ENCODE measurements around the gene RUNX2.
"Not testable (repeated sequence)": the region's sequence is repeated elsewhere in the genome, so short reads cannot be mapped to it uniquely, and the experiment has no call there.

RUNX2 gene

DNA sequence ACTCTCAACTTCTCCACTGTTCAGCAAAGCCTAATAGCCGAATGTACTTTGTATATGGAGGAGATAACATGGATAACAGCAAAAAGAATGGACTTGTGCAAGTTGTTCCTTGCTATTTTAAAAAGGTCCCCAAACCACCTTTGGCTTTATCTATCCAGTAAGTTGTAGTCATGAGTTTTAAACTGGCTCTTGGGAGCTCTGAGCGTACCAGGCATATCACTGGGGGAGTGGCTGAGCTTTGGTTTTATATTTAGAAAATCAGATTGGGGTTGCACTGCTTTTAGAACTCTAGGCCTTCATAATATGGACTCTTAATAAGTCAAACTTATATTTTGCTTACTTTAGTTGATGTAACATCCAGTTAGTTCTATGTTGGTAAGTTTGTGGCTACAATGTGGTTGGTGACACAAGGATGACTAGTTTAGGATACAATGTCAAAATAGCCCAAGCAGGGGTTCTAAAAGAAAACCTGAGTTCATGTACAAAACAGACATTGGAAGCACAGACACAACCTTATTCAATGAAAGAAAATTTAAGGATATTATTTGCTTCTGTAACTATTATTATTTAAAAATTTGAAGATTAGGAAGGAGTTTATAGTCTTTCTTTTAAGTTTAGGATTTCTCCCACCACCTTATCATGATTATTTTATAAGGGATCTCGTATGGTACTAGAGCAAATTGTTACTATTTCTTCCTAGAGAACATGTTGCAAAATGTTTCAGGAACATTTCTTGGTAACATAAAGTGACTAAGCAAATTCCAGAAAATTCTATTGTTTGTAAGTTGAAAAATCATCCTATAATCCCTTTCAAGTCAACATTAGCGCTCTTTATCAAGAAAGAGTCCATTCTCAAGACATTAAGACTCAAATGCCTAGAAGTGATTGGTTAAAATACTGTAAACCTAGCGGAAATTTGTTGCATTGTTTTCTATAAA lies 215.4 kb downstream of the RUNX2 start:
- in situ Hi-C loops (cut with MboI; ENCODE audit: low sequenced_read_pairs) = no loop called here

DNA sequence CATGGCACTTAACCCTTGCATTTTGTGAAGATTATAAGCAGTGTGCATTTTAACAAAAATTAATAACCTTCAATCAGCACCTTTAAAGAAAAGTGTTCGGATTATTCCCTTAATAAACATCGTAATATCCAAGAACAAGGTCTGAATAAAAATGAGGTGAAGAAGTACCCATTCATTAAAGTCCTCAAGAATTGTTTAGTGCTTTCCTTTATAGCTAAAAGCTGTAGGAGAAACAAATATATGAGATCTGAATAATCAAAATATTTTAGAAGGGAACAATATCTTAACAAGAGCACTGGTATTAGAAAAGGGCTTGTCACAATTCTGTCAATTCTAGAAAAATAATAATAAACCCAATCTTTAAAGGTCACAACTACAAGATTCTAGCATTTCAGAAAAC lies 217.3 kb downstream of the RUNX2 start:
- in situ Hi-C loops (cut with MboI; ENCODE audit: low sequenced_read_pairs) = no loop called here

DNA sequence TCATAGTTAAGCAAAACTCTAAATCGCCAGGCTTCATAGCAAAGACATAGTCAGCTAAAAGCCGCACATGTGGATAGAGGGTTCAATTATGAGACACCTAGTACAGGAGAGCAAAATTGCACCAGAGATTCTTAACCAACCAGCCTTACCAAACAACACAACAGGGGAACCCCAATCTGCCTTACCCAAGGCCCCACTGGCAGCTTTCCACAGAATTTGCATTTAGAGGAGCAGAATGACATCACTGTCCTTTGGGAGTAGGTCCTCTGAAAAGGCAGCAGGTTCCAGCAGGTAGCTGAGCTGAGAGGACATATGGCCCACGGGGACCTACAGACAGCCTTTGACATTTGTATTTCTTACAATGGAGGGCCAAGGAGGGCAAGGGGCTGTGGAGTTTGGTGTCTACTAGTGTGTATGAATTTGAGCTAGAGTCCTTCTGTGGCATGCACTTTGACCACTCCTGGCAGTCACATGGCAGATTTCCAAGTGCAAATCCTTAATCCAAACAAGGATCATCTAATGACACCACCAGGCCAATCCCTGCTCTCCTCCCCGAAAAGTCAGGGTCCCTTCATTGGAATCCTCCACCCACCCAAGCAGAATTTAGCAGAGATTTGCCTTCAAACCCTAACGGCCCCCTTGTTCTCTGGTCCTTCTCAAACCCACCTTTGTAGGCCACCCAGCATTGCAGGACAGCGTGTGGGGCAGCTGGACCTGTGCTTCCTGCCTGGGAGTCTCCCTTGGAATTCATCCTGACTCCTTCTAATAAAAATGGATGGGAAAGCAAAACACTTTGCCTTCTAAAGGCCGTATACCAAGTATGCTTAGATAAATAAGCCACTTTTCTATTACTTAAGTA lies 220.8 kb downstream of the RUNX2 start:
- in situ Hi-C loops (cut with MboI; ENCODE audit: low sequenced_read_pairs) = no loop called here

DNA sequence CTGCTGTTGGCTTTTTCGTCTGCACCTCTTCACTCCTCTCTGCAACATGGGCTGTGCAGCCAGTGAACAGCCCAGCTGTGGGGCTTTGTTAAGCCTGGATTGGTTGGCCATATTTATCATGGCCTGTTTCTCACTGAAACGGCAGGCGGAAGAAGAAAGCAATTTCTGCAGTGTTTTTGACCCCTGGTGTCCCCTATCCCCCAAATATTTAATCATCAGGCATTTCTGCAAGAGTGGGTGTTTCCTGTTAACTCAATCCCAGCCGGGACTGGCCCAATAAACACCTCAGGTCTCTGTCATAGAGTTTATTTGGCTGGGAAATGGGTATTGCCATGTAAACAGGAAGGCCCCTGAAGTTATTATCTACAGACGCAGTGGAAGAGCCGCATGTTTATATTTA lies 224.4 kb downstream of the RUNX2 start:
- in situ Hi-C loops (cut with MboI; ENCODE audit: low sequenced_read_pairs) = no loop called here

DNA sequence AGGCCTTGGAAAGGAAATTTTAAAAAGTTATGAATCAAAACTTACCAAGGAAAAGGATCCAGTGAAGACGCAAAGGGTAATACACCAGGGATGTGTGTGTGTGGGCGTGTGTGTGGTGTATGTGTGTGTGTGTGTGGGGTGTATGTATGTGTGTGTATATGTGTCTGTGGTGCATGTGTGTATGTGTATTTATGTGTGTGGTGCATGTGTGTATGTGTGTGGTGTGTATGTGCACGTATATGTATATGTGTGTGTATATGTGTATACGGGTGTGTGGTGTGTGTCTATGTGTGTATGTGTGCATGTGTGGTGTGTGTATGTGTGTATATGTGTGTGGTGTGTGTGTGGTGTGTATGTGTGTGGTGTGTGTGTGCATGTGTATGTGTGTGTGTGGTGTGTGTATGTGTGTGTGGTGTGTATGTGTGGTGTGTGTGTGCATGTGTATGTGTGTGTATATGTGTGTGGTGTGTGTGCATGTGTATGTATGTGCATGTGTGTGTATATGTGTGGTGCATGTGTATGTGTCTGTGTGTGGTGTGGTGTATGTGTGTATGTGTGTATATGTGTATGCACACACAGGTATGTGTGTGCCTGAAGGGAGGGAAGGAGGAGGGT lies 225.7 kb downstream of the RUNX2 start:
- in situ Hi-C loops (cut with MboI; ENCODE audit: low sequenced_read_pairs) = no loop called here

DNA sequence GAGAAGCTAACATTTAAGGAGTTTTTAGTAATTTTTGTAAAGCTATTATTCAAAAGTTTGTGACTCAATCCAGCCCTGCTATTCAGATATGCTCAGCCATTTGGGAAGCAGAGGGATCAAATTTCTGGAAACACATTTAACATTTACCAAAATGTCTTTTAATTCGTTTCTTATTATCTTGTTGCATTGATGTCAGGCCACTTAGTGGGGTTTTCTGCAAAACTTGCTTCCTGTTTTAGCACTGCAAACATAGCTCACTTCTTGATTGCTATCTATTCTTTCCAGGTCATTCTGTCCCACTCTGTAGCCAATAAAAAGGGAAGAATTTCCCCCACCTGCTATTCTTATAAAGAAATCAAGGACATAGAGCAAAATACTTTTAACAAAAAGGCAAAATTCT lies 226.5 kb downstream of the RUNX2 start:
- in situ Hi-C loops (cut with MboI; ENCODE audit: low sequenced_read_pairs) = no loop called here

DNA sequence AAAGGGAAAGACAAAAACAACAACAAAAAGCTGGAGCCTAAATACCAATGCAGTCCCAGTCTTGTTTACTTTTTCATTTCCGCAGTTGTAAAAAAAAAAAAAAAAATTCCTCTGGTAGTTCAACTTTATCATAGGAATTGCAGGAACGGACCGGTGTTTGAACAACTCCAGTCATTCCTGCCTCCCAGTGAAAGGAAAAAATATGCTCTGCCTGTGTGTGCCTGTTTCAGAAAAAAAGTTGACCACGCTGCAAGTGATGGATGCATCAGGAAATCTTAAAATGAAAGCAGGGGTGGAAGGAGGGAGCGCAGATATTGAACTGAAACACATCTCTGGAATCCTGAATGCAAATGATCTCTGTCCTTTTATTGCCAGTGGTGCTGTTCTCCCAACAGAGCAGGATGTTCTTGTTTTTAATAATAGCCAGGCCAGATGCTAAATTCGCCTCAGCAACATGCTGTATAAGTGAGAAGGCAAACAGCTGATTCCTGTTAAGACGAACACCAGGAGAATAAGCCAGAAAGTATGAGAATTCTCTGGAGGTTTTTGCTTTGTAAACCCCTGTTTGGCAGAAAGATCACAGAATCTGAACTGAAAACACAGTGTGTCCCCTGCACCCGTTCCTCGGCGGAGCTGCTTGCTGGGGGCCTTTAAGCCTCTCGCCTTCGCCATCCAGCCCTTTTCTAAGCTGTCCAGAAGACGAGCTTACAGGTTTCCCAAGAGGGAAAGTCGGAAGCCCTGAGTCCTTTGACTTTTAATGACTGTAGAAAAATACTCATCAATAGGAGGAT lies 228.0 kb downstream of the RUNX2 start:
- in situ Hi-C loops (cut with MboI; ENCODE audit: low sequenced_read_pairs) = no loop called here

DNA sequence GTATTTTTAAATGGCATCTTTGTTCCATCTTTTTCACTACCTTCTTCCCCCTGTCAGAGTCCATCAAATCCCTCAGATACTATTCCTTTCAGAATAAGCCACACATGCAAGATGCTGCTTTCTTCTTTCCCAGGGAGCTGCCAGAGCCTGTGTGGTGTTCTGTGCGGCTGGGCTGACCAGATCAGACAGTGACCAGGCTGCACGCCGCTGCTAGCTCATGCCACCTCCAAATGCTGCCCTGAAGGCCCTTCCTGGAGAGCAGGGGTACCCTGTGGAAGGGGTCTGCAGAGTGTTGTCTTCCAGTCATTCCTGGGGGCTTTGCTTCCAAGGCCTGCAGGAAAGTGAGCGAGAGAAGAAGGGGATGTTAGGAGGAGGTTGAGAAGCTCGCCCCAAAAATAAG lies 228.7 kb downstream of the RUNX2 start:
- in situ Hi-C loops (cut with MboI; ENCODE audit: low sequenced_read_pairs) = no loop called here

DNA sequence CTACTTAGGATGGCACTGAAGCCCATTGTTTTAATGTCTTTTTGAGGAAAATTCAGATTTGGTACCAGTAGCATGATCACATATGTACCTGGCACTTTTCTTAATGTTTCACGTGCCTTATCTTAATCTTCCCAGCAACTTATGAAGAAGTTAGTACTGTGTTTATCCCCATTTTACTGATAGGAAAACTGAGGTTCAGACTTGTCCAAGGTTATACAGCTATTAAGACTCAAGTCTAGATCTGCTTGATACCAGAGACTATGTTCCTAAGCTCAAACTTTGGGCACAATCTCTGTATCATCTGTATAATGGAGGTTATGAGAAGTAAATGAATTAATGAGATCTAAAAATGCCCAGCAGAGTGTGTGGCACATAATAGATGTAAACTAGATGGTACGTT lies 229.3 kb downstream of the RUNX2 start:
- in situ Hi-C loops (cut with MboI; ENCODE audit: low sequenced_read_pairs) = no loop called here

DNA sequence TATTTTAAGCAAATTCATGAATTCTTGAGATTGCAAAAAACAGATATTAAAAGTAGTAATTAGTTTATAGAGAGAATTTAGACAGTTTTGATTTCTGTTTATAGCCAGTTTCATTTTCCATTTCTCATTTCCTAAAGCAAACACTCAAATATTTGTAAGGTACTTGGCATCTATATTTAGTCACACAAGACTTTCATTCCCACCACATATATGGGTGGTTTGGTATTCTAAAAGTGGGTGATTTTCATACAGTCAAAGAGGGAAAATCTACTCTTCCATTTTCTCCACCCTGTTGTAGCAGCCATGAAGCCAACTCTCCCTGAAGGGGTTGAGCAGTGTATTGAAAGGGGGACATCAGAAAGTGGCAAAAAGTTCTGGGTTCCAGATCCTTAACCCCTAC lies 230.7 kb downstream of the RUNX2 start:
- in situ Hi-C loops (cut with MboI; ENCODE audit: low sequenced_read_pairs) = no loop called here

DNA sequence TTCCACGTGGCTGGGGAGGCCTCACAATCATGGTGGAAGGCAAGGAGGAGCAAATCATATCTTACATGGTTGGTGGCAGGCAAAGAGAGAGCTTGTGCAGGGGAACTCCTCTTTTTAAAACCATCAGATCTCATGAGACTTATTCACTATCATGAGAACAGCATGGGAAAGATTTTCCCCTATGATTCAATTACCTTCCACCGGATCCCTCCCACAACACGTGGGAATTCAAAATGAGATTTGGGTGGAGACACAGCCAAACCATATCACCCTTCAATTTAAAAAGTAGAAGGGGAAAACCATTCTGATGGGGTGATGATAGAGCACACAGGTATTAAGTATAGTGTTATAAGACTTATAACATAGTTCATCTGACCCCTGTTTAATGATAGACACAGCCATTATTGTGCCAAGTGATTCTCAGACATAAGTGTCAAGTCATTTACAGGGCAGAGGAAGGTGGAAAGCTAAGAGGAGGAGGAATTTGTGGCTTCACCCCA lies 232.2 kb downstream of the RUNX2 start:
- in situ Hi-C loops (cut with MboI; ENCODE audit: low sequenced_read_pairs) = not testable (repeated sequence)

DNA sequence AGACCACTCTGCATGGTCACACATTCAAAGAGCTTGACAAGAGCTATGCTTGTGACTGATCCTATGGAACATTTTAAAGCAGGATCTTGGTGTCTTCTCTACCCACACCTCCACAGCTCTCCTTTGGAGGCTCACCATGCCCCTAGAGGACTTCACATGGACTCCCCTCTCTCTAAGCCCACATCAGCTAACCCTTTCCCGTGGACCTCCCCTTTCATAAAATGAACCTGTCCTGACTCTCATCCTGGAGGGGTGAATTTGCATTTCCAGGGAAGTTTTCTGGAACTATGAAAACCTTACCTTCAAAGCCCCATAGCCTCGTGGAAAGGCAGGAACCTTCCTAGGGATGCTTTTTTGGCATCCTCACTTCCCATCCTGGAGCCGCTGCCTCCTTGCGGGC lies 234.0 kb downstream of the RUNX2 start:
- in situ Hi-C loops (cut with MboI; ENCODE audit: low sequenced_read_pairs) = no loop called here

DNA sequence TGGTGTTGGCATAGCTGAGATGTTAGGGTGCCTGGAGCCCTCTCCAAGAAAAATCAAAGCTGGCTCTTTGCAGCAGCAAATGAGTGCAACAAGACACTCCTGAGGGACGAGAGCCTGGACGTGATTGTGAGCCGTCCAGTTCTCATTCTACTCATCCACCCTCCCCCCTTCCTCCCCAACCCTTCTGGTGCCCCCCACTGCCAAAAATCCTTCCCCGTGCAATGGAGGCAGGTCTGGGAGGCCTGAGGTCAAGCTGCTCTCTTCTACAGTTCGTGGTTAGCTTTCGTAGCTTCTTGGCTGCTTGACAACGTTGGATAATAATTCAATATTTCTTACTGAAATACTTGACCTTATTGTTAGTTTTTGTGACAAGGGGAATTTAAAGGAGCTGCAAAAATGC lies 234.9 kb downstream of the RUNX2 start:
- in situ Hi-C loops (cut with MboI; ENCODE audit: low sequenced_read_pairs) = no loop called here

DNA sequence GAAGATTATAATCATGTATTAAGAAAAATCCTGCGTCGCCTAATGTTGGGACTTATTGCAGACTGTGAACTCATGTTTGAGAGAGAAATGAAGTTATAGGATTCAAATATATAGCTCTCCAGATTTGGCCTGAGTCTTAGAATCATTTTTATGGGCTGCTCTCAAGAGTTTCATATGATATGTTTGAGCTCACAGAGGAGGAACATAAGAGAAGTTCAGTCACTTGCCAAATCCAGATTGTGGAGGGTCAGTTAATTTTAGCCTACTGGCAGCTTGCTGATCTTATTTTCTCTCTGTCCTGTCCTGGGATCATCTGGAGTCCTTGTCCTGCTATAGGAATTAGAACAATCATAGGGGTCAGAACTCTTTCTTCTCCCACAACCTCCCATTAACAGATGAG lies 235.7 kb downstream of the RUNX2 start:
- in situ Hi-C loops (cut with MboI; ENCODE audit: low sequenced_read_pairs) = no loop called here

DNA sequence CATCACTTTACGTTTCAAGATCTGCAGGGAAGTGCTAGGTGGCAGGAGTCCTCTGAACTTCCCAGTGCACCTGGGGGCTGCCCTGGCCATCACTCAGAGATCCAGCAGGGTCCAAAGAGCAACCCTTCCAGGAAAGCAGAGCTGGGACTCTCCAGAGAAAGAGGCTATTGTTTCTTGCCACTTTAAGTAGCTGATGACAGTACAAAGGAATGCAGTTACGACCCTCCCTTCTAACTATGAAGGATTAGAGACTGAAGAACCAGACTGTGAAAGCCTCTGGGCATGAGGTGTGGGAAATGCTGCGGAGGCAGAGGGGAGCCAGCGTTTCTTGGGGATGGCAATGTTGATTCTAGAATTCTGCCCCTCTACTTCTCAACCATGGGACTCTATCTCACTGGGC lies 238.8 kb downstream of the RUNX2 start:
- in situ Hi-C loops (cut with MboI; ENCODE audit: low sequenced_read_pairs) = no loop called here

DNA sequence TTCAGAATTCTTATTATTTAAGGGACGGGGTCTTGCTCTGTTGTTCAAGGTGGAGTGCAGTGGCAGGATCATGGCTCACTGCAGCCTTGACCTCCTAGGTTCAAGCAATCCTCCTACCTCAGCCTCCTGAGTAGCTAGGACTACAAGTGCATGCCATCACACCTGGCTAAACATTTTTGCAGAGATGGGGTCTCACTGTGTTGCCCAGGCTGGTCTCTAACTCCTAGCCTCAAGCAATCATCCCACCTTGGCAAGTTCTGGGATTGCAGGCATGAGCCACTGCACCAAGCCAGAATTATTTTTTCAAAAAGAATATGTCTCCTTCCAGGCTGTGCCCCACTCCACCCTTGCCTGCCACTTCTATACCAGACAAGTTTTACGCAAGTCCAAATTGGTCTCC lies 239.7 kb downstream of the RUNX2 start:
- in situ Hi-C loops (cut with MboI; ENCODE audit: low sequenced_read_pairs) = no loop called here

DNA sequence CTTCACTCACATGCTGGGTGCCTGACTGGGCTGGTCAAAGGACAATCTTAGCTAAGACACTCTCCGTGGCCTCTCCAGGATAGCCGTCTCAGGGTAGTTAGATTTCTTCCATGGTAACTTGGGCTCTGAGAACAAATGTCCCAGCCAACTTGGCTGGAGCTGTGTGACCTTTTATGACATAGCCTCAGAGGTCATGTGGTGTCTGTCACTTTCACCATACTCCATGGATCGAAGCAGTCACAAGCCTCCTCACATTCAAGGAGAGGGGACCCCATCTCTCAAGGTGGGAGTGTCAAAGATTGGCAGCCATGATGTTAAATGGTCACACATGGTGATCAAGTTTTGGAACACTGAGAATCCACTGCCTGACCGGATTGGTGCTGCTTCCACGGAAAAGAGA lies 240.5 kb downstream of the RUNX2 start:
- in situ Hi-C loops (cut with MboI; ENCODE audit: low sequenced_read_pairs) = no loop called here

DNA sequence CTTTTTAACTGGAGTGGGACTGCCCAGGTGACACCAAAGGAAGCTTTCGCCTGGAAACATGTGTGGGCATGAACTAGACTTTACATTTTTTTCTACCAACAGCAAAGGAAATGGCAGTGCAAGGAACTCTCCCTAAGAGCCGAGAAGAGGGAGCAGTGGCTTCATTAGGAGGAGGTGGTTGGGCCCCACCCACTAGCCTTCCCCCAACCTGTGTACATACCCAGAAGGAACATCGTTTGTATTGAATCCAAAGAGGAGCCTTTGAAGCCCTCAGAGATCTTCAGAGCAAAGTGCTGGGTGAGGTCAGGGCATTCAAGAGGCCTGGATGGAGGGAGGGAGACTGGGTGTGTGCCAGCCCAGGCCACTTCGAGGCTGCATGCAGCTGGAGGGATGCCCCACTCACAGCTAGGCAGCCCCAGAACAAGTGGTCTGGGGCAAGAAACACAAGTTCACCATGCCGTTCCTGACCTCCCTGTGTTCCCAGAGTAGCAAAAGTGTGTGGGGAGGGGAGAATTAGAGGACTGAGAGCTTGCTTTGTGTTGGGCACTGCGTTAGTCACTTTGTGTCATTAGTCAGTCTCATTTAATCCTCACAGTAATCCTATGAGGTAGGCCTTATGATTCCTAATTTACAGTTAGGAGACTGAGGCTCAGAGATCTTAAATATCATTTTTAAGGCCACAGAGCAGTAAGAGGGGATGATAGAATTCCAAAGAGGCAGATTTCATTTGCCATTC lies 241.2 kb downstream of the RUNX2 start:
- in situ Hi-C loops (cut with MboI; ENCODE audit: low sequenced_read_pairs) = no loop called here

DNA sequence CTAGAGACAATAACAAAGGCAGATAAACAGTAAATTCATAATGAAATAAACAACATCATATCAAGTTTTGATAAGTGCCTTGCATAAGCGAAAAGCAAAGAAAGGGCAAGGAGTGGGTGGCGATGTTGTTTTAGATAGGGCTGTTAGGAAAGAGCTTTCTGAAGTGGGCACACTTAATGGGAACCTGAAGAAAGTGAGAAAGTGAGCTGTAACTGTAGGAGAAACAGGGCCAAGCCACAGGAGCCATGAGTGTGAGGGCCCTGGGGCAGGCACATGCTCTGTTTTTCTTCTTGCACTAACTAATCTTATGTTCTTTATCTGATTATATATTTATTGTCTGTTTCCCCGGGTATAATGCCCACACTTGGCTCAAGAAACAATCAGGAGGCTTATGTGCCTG lies 243.0 kb downstream of the RUNX2 start:
- in situ Hi-C loops (cut with MboI; ENCODE audit: low sequenced_read_pairs) = no loop called here

DNA sequence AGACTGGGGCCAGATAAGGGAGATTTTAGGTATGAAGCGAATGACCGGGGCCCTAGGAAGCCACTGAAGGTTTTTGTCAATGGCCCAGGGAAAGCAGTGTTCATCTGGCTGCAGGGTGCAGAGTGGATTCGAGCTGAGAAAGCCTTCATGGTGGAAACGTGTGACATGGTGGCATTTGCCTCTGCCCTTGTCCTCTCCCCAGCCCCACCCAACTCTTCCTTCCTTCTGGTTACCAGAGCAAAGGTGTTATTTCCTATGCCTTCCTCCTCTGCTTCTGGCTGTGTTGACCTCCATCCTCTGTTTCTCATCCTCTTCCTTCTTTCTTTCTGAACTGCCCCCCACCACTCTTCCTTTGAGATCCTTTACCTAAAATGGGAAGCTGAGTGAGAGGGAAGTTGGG lies 244.7 kb downstream of the RUNX2 start:
- in situ Hi-C loops (cut with MboI; ENCODE audit: low sequenced_read_pairs) = no loop called here

Data from HL-60/S4 treated with retinoic acid at 250 ng/mL for 4 days and 3 days (cell line).